NCI-H82 treated with DMSO at 0.1 percent for 48 hours (cell line): Measurements from ENCODE around the gene FBRS.
"Not testable (repeated sequence)": the region's sequence is repeated elsewhere in the genome, so short reads cannot be mapped to it uniquely, and the experiment has no call there.

Source experiments
- DNase-seq: peaks from one replicate; lab custom pipeline; 2025; ENCODE audit not compliant: unreplicated experiment; lab: John Stamatoyannopoulos, UW

FBRS gene

DNA sequence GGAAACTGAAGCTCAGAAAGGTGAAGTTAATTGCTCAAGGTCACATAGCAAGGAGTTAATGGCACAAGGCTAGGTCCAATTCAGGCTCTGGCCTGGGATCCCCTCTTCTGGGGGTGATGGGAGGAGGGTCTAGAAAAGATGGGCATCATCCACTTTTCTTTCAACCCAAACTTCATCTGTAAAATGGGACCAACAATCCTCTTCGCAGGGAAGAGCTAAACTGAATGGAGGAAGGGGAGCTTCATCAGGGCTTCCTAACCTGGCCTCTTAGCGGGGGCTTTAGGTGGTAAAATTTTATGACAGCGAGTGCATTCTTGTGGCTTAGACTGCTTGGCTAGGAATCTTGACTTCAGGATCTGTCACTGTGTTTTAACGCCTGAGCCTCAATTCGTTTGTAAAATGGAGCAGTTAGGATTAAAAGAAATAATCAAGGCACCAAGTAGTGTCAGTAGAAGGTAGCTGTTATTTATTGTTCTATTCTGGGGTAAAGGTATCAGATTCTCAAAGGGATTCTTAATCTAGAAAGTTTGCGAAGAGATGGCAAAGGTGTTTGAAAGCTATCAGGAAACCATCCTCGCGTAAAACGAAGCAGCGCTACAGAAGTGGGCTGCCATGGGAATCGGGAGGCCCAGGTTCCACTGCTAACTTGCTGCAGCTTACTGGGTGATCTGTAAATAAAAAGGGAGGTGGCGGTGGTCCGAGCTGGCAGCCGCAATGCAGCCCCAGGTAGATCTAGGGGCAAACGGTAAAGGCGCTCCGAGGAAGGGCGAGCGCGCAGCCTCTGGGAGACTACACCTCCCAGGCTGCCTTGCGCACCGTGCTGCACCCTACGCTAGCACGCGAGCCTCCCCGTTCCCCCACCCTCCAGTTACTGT lies 39.3 kb downstream of the FBRS start:
- DNase-seq, result peak; percentile 97

DNA sequence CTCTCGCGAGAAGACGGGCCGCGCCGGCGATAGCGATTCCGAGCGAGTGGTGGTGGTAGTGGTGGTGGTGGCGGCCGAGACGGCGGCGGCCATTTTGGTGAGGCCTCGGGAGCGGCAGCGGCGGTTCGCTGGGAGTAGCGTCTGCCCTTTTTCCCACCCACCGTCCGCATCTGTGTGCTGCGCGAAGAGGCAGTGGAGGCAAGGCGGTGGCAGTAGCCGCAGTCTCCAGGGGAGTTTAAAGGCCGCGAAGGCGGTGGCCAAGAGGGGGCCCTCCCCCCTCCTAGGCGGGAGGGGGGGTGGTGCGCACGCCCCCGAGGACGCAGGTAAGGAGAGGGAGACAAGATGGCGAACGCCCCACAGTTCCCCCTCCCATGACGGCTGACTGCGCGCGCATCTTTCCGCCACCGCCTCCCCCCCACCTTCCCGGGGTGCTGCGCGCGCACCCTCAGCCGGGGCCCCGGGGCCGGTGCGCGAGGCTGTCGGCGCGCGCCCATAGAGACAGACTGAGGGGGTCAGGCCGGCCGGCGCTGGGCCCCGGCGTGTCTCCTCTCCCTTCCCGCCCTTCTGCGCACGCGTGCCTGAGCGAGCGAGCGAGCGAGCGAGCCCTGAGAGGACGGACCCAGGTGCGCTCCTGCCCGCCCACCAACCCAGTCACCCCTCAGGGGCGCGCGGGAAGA lies 40.0 kb downstream of the FBRS start:
- peak; percentile 72 for DNase-seq

DNA sequence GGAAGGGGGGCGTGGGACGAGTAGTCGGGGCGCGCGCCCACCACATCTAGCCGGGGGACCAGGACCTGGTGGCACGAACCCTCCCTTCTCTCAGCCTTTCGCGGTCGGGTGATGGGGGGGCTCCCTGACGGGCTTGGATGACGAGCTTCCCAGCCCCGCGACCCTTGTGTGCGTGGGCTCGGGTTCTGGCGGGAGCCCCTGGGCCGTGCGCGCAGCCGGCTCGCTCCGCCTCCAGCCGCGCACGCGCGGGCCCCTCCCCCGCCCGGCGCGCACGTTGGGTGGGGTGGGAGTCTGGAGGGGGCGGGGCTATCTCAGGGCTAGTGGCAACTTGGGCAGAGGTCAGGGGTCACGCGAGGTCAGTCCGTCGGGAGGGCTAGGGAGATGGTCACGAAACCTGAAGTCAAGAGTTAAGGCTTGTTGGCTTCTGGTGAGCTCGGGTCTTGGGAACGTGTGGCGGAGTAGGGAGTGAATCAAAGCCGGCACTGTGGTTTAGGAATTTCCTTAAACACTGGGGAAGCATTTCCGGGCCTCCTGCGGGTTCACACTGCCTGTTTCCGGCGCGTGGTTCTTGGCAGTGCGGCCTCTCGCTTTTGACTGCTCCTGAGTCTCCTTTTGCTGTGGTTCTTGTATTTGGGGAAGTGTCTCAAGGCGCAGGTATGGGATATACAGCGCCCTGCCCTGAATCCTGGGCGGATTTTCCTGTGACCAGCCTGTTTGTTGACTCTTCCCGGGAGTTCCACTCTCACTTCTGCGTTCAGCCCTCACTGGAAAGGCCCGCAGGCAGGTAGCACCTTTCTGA lies 40.8 kb downstream of the FBRS start, which contains the start of gene SRCAP:
Gene SRCAP (plus strand): TSS at position 356 of the 799 bp plus-strand sequence. CDS start 1,654 bp downstream, outside the sequence.
- DNase-seq, result peak; percentile 39

DNA sequence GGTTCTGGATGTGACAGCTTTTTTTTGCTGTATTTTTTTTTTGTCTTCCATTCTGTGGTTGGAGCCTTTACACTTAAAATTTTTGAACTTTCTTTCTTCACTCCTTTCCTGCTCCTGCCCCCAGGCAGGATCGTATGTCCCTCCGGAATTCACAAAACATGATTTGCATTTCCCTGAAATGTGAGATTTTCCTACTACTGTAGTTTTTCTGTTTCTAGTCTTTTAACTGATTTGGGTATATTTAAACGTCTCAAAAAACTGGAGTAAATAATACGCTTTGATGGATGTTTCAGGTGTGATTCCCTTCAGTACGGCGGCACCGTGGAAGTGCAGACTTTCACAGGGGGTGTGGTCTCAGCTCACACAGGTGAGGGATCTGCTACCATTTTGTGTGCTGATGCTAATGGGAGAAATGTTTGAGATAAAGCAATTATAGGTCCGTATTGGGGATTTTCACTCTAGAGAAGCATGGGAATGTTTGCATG lies 41.4 kb downstream of the FBRS start:
- no peak for DNase-seq

DNA sequence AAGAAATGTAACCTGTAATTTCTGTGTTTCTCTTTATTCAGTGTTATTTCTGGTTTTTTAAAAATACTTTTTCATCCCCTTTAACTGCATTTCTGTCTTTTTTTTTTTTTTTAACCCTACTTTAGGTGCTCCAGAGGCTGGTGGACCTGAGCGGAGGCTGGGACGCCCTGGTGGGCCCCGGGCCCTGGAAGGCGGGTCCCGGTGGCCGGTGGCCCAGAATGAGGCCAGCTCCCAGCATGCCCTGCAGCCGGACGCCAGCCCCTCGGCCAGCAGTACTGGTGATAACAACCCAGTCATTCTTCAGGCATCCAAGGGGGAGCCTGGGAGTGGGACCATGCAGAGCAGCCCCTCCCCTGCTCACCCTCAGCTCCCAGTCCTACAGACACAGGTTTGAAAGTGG lies 42.3 kb downstream of the FBRS start:
- no peak for DNase-seq

DNA sequence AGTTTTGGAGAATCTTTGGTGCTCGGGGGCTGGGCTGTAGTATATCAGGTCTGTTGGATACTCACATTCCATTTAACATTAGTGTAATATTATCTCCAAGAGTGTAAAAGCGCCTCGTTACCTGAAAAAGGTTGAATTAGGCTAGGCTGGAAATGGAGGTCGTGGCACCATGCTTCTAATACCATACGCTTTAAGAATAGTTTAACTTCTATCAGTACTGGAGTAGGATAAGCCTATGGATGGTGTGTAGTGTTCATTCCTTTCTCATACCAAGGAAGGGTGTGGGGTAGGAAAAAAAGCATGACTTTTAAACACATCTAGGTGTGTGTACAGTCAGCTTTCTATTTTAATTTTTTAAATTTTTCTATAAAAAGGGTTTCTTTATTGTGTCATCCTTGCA lies 42.7 kb downstream of the FBRS start:
- DNase-seq, result no peak

DNA sequence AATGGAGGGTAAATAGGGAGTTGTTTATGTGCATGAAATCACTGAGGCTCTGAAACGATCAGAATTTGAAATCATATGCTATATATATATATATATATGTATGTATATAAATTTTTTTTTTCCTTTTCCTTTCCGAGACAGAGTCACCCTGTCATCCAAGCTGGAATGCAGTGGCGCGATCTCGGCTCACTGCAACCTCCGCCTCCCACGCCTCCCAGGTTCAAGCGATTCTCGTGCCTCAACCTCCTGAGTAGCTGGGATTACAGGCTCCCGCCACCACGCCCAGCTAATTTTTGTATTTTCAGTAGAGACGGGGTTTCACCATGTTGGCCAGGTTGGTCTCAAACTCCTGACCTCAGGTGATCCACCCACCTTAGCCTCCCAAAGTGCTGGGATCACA lies 44.8 kb downstream of the FBRS start:
- DNase-seq, result not testable (repeated sequence)

DNA sequence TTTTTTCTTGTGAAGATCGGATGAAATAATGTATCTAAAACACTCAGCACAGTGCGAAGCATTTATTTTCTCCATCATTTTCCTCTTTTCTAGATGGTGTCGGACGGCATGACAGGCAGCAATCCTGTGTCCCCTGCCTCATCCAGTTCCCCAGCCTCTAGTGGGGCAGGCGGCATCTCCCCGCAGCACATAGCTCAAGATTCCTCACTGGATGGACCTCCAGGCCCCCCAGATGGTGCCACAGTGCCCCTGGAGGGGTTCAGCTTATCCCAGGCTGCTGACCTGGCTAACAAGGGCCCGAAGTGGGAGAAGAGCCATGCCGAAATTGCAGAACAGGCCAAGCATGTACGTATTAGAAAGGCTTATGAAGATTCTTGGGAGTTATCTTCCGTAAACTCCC lies 45.7 kb downstream of the FBRS start:
- no peak for DNase-seq

DNA sequence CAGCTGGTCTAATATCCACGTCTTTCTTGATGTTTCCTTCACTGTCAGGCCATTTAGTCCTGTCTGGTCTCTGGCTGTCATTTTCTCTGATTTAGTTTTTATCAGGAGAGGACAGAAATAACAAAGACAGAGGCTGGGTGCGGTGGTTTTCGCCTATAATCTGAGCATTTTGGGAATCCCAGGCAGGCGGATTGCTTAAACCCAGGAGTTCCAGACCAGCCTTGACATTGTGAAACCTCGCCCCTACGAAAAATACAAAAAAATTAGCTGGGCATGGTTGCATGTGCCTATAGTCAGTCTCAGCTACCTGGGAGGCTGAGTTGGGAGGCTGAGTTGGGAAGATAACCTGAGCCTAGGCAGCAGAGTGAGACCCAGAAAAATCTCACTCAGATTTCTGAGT lies 47.8 kb downstream of the FBRS start:
- no peak for DNase-seq

DNA sequence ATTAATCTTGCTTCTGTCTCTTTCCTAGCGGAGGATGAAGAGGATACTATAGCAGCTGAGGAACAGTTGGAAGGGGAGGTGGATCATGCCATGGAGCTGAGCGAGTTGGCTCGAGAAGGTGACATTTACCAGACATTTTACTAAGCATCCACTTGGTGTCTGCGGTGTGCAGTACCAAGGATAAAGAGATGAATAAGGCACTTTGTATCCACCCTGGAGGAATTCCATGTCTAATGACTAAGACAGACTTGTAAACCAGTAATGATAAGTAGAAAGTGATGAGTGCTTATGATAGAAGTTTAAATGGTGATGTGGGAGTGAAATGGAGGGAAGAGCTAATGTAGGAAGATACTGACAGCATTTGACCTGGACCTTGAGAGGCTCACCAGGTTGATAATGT lies 52.7 kb downstream of the FBRS start:
- no peak for DNase-seq

DNA sequence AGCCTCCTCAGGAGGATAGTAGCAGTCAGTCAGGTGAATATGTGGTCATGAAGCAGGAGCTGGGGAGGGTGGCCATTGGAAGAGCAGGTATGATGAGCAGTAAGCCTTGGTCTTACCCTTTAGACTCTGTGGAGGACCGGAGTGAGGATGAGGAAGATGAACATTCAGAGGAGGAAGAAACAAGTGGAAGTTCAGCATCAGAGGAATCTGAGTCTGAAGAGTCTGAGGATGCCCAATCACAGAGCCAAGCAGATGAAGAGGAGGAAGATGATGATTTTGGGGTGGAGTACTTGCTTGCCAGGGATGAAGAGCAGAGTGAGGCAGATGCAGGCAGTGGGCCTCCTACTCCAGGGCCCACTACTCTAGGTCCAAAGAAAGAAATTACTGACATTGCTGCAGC lies 53.5 kb downstream of the FBRS start:
- DNase-seq, result no peak

DNA sequence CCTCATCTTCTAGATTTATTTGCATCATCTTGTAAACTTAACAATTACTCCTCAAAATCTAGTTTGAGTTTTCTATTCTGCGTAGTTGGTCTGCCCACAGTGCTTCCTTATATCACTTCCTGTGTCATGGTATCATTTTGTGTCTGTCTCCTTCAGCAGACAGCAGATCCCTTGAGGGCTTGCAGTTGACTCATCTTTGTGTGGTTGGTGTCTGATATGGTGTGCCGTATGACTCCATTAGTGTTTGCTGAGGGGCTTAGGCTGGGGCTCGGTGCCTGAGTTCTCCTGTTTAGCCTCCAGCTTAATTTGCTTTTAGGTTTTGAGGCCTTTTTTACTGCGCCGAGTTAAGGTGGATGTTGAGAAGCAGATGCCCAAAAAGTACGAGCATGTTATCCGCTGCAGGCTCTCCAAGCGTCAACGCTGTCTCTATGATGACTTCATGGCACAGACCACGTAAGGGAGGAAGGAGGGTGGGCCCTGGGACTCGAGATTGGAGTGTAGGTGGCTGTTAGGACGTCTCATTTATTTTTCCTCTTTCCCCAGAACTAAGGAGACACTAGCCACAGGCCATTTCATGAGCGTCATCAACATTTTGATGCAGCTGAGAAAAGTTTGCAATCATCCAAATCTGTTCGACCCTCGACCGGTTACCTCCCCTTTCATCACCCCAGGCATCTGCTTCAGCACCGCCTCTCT lies 57.7 kb downstream of the FBRS start:
- DNase-seq, result no peak

DNA sequence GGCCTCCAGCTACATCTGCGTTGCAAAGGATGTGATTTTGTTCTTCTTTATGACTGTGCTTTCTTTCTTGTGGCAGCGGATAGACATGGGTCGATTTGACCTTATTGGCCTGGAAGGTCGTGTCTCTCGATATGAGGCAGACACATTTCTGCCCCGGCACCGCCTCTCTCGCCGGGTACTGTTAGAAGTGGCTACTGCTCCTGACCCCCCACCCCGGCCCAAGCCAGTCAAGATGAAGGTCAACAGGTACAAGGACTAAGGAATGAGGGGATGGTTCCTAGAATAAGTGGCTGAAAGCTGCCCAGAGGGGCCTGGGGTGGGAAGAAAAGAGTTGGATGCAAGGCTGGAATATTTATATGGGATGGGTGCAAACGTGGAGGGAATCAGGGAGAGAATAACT lies 61.9 kb downstream of the FBRS start:
- no peak for DNase-seq
